HCT116 (cell line): ENCODE measurements around the gene CDK13. TPM values are rescaled to one million over a fixed set of nuclear protein-coding genes. Genes with fewer than 3 reads are reported as not detected.

Experiments
- ATAC-seq: fragments of 200-7000 bp; cut with Tn5 transposase; 2 replicates; pipeline ENCODE4 v1.9.1; 2020; ENCODE audit warnings: mild to moderate bottlenecking, moderate library complexity
- BruUV-seq: library from RNA; stranded (reverse); fragments of 400-500 nt; replicated peaks from 2 replicates; lab custom pipeline; 2021; lab: Mats Ljungman, UMichigan
- CTCF ChIA-PET: fragments of 300-600 bp; sonication (Branson Sonifier 250); formaldehyde crosslinking; loops from one replicate; lab custom pipeline; 2021; ENCODE audit warnings: antibody characterized with exemption; lab: Charles Lee
- POLR2A ChIA-PET: fragments of 300-600, 350-600 bp; sonication (Branson Sonifier 250); formaldehyde crosslinking; loops from one replicate; lab custom pipeline; 2021; ENCODE audit warnings: antibody characterized with exemption; lab: Charles Lee
- RAD21 ChIA-PET, 2 experiments: fragments of 300-600 bp; sonication (Branson Sonifier 250); formaldehyde crosslinking; loops; one replicate each; lab custom pipeline; 2023; ENCODE audit warnings: low total read pairs in 2 of 2; ENCODE audit not compliant: uncharacterized antibody in 2 of 2, unreplicated experiment in 2 of 2, low non-redundant PET in 1 of 2; lab: Charles Lee
- DNase-seq: peaks from one replicate; pipeline ENCODE4 v3.0.0-alpha.2; 2010; ENCODE audit warnings: low read depth, low spot score
- H2AFZ ChIP-seq: fragments of 200-600 bp; shearing (Covaris generic), sonication (generic); 2 replicates; pipeline ENCODE4 v1.6.1; 2017; ENCODE audit warnings: low read depth, mixed run types, mixed read lengths, antibody characterized with exemption, low read length; ENCODE audit not compliant: poor library complexity, severe bottlenecking
- H3K27ac ChIP-seq: 2 replicates; pipeline ENCODE4 v1.5.1; 2012; ENCODE audit warnings: low read depth, low read length
- H3K27me3 ChIP-seq: fragments of 200-600 bp; sonication (generic); 2 replicates; pipeline ENCODE4 v1.6.1; 2016; ENCODE audit warnings: mixed run types, low read length, mixed read lengths; ENCODE audit not compliant: insufficient read depth
- H3K36me3 ChIP-seq, 2 experiments: fragments of 200-500 bp in 1 of 2; fragments of 200-600 bp in 1 of 2; sonication (Bioruptor generic) in 1 of 2; sonication (generic) in 1 of 2; 2 replicates each; pipeline versions ENCODE4 v1.5.1 to v1.6.1; 2014 to 2016; ENCODE audit warnings: low read length in 2 of 2, inconsistent platforms in 1 of 2, mixed read lengths in 1 of 2, mixed run types in 1 of 2; ENCODE audit not compliant: insufficient read depth in 2 of 2, control insufficient read depth in 1 of 2
- H3K4me1 ChIP-seq, 2 experiments: fragments of 200-600 bp in 1 of 2; sonication (generic) in 1 of 2; 2 replicates each; pipeline versions ENCODE4 v1.5.1 to v1.6.1; 2012 to 2017; ENCODE audit warnings: low read length in 2 of 2, inconsistent platforms in 1 of 2, mild to moderate bottlenecking in 1 of 2, mixed read lengths in 1 of 2, mixed run types in 1 of 2, moderate library complexity in 1 of 2; ENCODE audit not compliant: insufficient read depth in 2 of 2, control insufficient read depth in 1 of 2
- H3K4me2 ChIP-seq: fragments of 200-600 bp; sonication (generic); 2 replicates; pipeline ENCODE4 v1.6.1; 2017; ENCODE audit warnings: mixed run types, low read length, mixed read lengths
- H3K4me3 ChIP-seq, 2 experiments: fragments of 200-600 bp in 1 of 2; sonication (generic) in 1 of 2; replicated peaks in 1 of 2; 2 replicates each; pipeline ENCODE4 v1.5.1; 2011 to 2016; ENCODE audit warnings: low read length in 2 of 2, control low read depth in 1 of 2, low read depth in 1 of 2, mild to moderate bottlenecking in 1 of 2, mixed read lengths in 1 of 2, mixed run types in 1 of 2
- H3K79me2 ChIP-seq: fragments of 200-600 bp; sonication (generic); 2 replicates; pipeline ENCODE4 v1.6.1; 2017; ENCODE audit warnings: mild to moderate bottlenecking, mixed run types, low read length, moderate library complexity, mixed read lengths; ENCODE audit not compliant: insufficient read depth
- H3K9ac ChIP-seq: fragments of 200-600 bp; sonication (generic); 2 replicates; pipeline ENCODE4 v1.6.1; 2016; ENCODE audit warnings: low read length, mixed read lengths
- H3K9me2 ChIP-seq: fragments of 200-600 bp; sonication (generic), shearing (Covaris generic); 2 replicates; pipeline ENCODE4 v1.6.1; 2017; ENCODE audit warnings: mixed run types, mild to moderate bottlenecking, moderate library complexity; ENCODE audit not compliant: insufficient read depth
- H3K9me3 ChIP-seq, 2 experiments: fragments of 200-500 bp in 1 of 2; fragments of 200-600 bp in 1 of 2; sonication (Bioruptor generic) in 1 of 2; sonication (generic) in 1 of 2; 2 replicates each; pipeline ENCODE4 v1.6.1; 2014 to 2017; ENCODE audit warnings: low read length in 2 of 2, mixed read lengths in 2 of 2, inconsistent platforms in 1 of 2, low read depth in 1 of 2, mild to moderate bottlenecking in 1 of 2, mixed run types in 1 of 2, moderate library complexity in 1 of 2; ENCODE audit not compliant: control insufficient read depth in 1 of 2, insufficient read depth in 1 of 2
- H4K20me1 ChIP-seq: fragments of 200-600 bp; sonication (generic), shearing (Covaris generic); 2 replicates; pipeline ENCODE4 v1.6.1; 2017; ENCODE audit warnings: mixed run types, mild to moderate bottlenecking, moderate library complexity; ENCODE audit not compliant: insufficient read depth
- CBX3 ChIP-seq: IDR thresholded peaks from 2 replicates; pipeline ENCODE4 v1.6.1; 2012; ENCODE audit warnings: low read depth
- CEBPB ChIP-seq: IDR thresholded peaks from 2 replicates; pipeline ENCODE4 v1.6.1; 2012; ENCODE audit warnings: low read depth
- EGR1 ChIP-seq: IDR thresholded peaks from 2 replicates; pipeline ENCODE4 v1.6.1; 2012; ENCODE audit warnings: low read depth
- EZH2 ChIP-seq: fragments of 200-600 bp; sonication (generic); IDR thresholded peaks from 2 replicates; pipeline ENCODE4 v1.6.1; 2017; ENCODE audit warnings: antibody characterized with exemption, mixed run types
- EZH2phosphoT487 ChIP-seq: fragments of 200-600 bp; IDR thresholded peaks from 2 replicates; pipeline ENCODE4 v1.6.1; 2018; ENCODE audit warnings: antibody characterized with exemption, borderline replicate concordance
- FOSL1 ChIP-seq: IDR thresholded peaks from 2 replicates; pipeline ENCODE4 v1.6.1; 2012; ENCODE audit warnings: low read depth
- JUND ChIP-seq: IDR thresholded peaks from 2 replicates; pipeline ENCODE4 v1.6.1; 2012
- POLR2A ChIP-seq: IDR thresholded peaks from 2 replicates; pipeline ENCODE4 v1.7.0; 2011; ENCODE audit warnings: borderline replicate concordance; ENCODE audit not compliant: insufficient read depth, insufficient read length; ENCODE audit errors: extremely low read depth
- POLR2AphosphoS5 ChIP-seq: IDR thresholded peaks from 2 replicates; pipeline ENCODE4 v1.6.1; 2011; ENCODE audit warnings: mild to moderate bottlenecking, low read depth, low read length, moderate library complexity
- SIN3A ChIP-seq: IDR thresholded peaks from 2 replicates; pipeline ENCODE4 v1.6.1; 2012; ENCODE audit warnings: low read depth
- SP1 ChIP-seq: IDR thresholded peaks from 2 replicates; pipeline ENCODE4 v1.6.1; 2012; ENCODE audit warnings: low read depth
- SRF ChIP-seq: IDR thresholded peaks from 2 replicates; pipeline ENCODE4 v1.6.1; 2012; ENCODE audit warnings: low read depth
- TCF7L2 ChIP-seq: IDR thresholded peaks from 2 replicates; pipeline ENCODE4 v1.7.0; 2011; ENCODE audit warnings: borderline replicate concordance, inconsistent platforms; ENCODE audit not compliant: insufficient read depth, insufficient read length; ENCODE audit errors: extremely low read depth
- YY1 ChIP-seq: IDR thresholded peaks from 2 replicates; pipeline ENCODE4 v1.6.1; 2011; ENCODE audit warnings: low read length, low read depth, moderate library complexity, mild to moderate bottlenecking; ENCODE audit not compliant: insufficient replicate concordance; ENCODE audit errors: extremely low read depth
- ZFX ChIP-seq: fragments of 450-650 bp; IDR thresholded peaks from 2 replicates; pipeline ENCODE4 v1.6.1; 2017
- ZNF274 ChIP-seq: fragments of 200-500 bp; sonication (Bioruptor generic); IDR thresholded peaks from 2 replicates; pipeline ENCODE4 v1.6.1; 2014; ENCODE audit warnings: mild to moderate bottlenecking, low read depth, low read length, inconsistent platforms
- intact Hi-C: fragments of 100-400 bp; cut with micrococcal nuclease; formaldehyde crosslinking; loops from 2 replicates; pipeline ENCODE4 v1.10.0; 2022
- total RNA-seq: library from RNA; stranded (reverse); gene quantifications from one replicate; pipeline ENCODE4 v1.2.1, GENCODE V29; 2021; ENCODE audit not compliant: unreplicated experiment
- TF ChIP-seq, protein P1 (sequence below): IDR thresholded peaks from 2 replicates; pipeline ENCODE4 v1.6.1; 2011; ENCODE audit warnings: mild to moderate bottlenecking, low read length, moderate library complexity; ENCODE audit not compliant: insufficient replicate concordance; ENCODE audit errors: extremely low read depth
- TF ChIP-seq, protein P2 (sequence below): IDR thresholded peaks from 2 replicates; pipeline ENCODE4 v1.6.1; 2012
- TF ChIP-seq, protein P3 (sequence below), 3 experiments: fragments of 200-600 bp in 1 of 3; sonication (generic) in 1 of 3; IDR thresholded peaks in 2 of 3; conservative IDR thresholded peaks in 1 of 3; 2 replicates each; pipeline ENCODE4 v1.5.1; 2012 to 2017; ENCODE audit warnings: low read depth in 2 of 3, low read length in 2 of 3, antibody characterized with exemption in 1 of 3, borderline replicate concordance in 1 of 3, control low read depth in 1 of 3, mild to moderate bottlenecking in 1 of 3, mixed read lengths in 1 of 3, mixed run types in 1 of 3, moderate library complexity in 1 of 3; ENCODE audit not compliant: insufficient read depth in 1 of 3
- TF ChIP-seq, protein P4 (sequence below): IDR thresholded peaks from 2 replicates; pipeline ENCODE4 v1.6.1; 2012; ENCODE audit warnings: low read depth

The CDK13 gene
- total RNA-seq, 1 experiment from 2014 or later = 28.8 TPM

DNA sequence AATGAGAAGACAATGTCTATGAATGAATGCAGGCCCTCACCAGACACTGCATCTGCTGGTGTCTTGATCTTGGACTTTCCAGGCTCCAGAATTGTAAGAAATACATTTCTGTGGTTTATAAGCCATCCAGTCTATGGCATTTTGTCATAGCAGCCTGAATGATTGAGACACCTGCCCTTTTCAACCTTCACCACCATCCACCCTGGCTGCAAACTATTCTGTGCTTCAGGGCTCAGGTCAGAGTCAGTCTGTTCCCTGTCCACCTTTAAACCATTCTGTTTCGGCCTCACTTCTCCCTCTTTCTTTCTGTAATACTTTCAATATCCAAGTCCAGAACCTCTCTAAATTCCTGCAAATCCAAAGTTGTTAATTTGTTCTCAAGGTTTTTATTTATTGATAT lies 15.9 kb upstream of the CDK13 start (continued):
- TF ChIP-seq SIN3A (no peak), EZH2phosphoT487 (no peak)
- TF ChIP-seq, protein P1, sequence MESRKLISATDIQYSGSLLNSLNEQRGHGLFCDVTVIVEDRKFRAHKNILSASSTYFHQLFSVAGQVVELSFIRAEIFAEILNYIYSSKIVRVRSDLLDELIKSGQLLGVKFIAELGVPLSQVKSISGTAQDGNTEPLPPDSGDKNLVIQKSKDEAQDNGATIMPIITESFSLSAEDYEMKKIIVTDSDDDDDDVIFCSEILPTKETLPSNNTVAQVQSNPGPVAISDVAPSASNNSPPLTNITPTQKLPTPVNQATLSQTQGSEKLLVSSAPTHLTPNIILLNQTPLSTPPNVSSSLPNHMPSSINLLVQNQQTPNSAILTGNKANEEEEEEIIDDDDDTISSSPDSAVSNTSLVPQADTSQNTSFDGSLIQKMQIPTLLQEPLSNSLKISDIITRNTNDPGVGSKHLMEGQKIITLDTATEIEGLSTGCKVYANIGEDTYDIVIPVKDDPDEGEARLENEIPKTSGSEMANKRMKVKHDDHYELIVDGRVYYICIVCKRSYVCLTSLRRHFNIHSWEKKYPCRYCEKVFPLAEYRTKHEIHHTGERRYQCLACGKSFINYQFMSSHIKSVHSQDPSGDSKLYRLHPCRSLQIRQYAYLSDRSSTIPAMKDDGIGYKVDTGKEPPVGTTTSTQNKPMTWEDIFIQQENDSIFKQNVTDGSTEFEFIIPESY = no peak

DNA sequence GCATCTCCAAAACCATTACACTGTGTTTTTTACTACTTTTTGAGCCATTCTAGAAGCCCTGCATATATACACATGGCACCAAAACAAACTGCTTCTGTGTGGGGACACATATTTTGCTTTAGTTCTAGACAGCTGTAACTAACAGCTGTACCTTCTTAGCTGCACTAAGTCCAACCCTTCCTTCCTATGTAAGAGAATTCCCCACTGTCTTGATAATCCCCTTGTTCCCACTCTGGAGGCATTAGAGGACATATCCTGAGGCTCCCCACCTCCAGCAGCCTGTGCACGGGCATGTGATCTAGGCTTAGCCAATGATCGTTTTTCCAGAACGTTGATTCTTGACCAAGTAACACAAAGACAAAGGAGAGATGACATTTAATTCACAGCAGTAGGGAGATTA lies 13.3 kb upstream of the CDK13 start:
- ChIA-PET POLR2A (no interaction called here), CTCF (no interaction called here)
- no TSS peak for BruUV-seq
- TF ChIP-seq EZH2 = no peak
- TF ChIP-seq, protein P2, sequence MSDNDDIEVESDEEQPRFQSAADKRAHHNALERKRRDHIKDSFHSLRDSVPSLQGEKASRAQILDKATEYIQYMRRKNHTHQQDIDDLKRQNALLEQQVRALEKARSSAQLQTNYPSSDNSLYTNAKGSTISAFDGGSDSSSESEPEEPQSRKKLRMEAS = no peak
- no peak for TF ChIP-seq SRF
- TF ChIP-seq TCF7L2 = no peak
- TF ChIP-seq ZFX = no peak
- TF ChIP-seq SP1 = no peak
- TF ChIP-seq, protein P3, sequence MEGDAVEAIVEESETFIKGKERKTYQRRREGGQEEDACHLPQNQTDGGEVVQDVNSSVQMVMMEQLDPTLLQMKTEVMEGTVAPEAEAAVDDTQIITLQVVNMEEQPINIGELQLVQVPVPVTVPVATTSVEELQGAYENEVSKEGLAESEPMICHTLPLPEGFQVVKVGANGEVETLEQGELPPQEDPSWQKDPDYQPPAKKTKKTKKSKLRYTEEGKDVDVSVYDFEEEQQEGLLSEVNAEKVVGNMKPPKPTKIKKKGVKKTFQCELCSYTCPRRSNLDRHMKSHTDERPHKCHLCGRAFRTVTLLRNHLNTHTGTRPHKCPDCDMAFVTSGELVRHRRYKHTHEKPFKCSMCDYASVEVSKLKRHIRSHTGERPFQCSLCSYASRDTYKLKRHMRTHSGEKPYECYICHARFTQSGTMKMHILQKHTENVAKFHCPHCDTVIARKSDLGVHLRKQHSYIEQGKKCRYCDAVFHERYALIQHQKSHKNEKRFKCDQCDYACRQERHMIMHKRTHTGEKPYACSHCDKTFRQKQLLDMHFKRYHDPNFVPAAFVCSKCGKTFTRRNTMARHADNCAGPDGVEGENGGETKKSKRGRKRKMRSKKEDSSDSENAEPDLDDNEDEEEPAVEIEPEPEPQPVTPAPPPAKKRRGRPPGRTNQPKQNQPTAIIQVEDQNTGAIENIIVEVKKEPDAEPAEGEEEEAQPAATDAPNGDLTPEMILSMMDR (IDR thresholded peaks at IDR 0.05 in 2 of 3, conservative IDR thresholded peaks at IDR 0.05 in 1 of 3; ENCODE audit: borderline replicate concordance in 1 of 3, insufficient read depth in 1 of 3, low read depth in 2 of 3, low read length in 2 of 3) = no peak
- TF ChIP-seq JUND = no peak
- no peak for TF ChIP-seq SIN3A
- TF ChIP-seq CEBPB = no peak
- TF ChIP-seq ZNF274 = no peak
- no peak for TF ChIP-seq EZH2phosphoT487
- TF ChIP-seq YY1 = no peak
- TF ChIP-seq POLR2AphosphoS5 = no peak
- TF ChIP-seq EGR1 = no peak
- TF ChIP-seq POLR2A = no peak
- TF ChIP-seq, protein P4, sequence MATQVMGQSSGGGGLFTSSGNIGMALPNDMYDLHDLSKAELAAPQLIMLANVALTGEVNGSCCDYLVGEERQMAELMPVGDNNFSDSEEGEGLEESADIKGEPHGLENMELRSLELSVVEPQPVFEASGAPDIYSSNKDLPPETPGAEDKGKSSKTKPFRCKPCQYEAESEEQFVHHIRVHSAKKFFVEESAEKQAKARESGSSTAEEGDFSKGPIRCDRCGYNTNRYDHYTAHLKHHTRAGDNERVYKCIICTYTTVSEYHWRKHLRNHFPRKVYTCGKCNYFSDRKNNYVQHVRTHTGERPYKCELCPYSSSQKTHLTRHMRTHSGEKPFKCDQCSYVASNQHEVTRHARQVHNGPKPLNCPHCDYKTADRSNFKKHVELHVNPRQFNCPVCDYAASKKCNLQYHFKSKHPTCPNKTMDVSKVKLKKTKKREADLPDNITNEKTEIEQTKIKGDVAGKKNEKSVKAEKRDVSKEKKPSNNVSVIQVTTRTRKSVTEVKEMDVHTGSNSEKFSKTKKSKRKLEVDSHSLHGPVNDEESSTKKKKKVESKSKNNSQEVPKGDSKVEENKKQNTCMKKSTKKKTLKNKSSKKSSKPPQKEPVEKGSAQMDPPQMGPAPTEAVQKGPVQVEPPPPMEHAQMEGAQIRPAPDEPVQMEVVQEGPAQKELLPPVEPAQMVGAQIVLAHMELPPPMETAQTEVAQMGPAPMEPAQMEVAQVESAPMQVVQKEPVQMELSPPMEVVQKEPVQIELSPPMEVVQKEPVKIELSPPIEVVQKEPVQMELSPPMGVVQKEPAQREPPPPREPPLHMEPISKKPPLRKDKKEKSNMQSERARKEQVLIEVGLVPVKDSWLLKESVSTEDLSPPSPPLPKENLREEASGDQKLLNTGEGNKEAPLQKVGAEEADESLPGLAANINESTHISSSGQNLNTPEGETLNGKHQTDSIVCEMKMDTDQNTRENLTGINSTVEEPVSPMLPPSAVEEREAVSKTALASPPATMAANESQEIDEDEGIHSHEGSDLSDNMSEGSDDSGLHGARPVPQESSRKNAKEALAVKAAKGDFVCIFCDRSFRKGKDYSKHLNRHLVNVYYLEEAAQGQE = no peak
- no peak for TF ChIP-seq FOSL1
- TF ChIP-seq CBX3 = no peak

More for the DNA sequence above, 13.3 kb upstream of the CDK13 start:
- H3K9me3 ChIP-seq = no peaks in the 10 kb centered on the region
- no peak overlapping the region for H3K4me2 ChIP-seq
- intact Hi-C loops = no loop called here
- no peaks in the 10 kb centered on the region for H3K4me1 ChIP-seq
- no peak overlapping the region for H2AFZ ChIP-seq
- H3K9ac ChIP-seq = no peak overlapping the region
- no peaks in the 10 kb centered on the region for H3K9me2 ChIP-seq
- H3K79me2 ChIP-seq = no peaks in the 10 kb centered on the region
- RAD21 ChIA-PET = no interaction called here
- DNase-seq = no peak
- H4K20me1 ChIP-seq = no peaks in the 10 kb centered on the region
- ATAC-seq = no peak
- no peaks in the 10 kb centered on the region for H3K36me3 ChIP-seq
- no peaks in the 10 kb centered on the region for H3K27me3 ChIP-seq
- no peak overlapping the region for H3K4me3 ChIP-seq
- no peak overlapping the region for H3K27ac ChIP-seq
